HepG2 (cell line): Measurements from ENCODE around the gene RBBP8NL. TPM values are rescaled to one million over a fixed set of nuclear protein-coding genes. Genes with fewer than 3 reads are reported as not detected.

Experiments used
- ATM ChIP-seq: fragments of 450-650 bp; IDR thresholded peaks from 2 replicates; pipeline ENCODE4 v1.7.1; 2017; ENCODE audit warnings: mild to moderate bottlenecking, borderline replicate concordance
- BATF2 ChIP-seq: sonication (generic); formaldehyde crosslinking; IDR thresholded peaks from 2 replicates; pipeline ENCODE4 v1.8.0; 2022; ENCODE audit warnings: mild to moderate bottlenecking, missing genetic modification reagents, moderate library complexity
- BORCS8-MEF2B ChIP-seq: sonication (generic); formaldehyde crosslinking; IDR thresholded peaks from 2 replicates; pipeline ENCODE4 v1.8.0; 2022; ENCODE audit warnings: mild to moderate bottlenecking, missing genetic modification reagents
- CEBPZ ChIP-seq: IDR thresholded peaks from 2 replicates; pipeline ENCODE4 v1.6.1; 2012; ENCODE audit warnings: low read length, improper control_type of control experiment
- CERS6 ChIP-seq: sonication (generic); formaldehyde crosslinking; IDR thresholded peaks from 2 replicates; pipeline ENCODE4 v1.5.0; 2020; ENCODE audit warnings: missing genetic modification reagents
- DNMT1 ChIP-seq: sonication (generic); formaldehyde crosslinking; IDR thresholded peaks from 2 replicates; pipeline ENCODE4 v1.5.1; 2020; ENCODE audit warnings: mild to moderate bottlenecking, missing genetic modification reagents
- GPBP1L1 ChIP-seq: sonication (generic); formaldehyde crosslinking; IDR thresholded peaks from 2 replicates; pipeline ENCODE4 v1.5.0; 2020; ENCODE audit warnings: mild to moderate bottlenecking, missing genetic modification reagents
- HNRNPLL ChIP-seq: fragments of 200-400 bp; formaldehyde crosslinking; IDR thresholded peaks from 2 replicates; pipeline ENCODE4 v1.6.1; 2017; ENCODE audit warnings: mild to moderate bottlenecking, low read depth, low read length; ENCODE audit not compliant: poor library complexity, severe bottlenecking
- IRF9 ChIP-seq: sonication (generic); formaldehyde crosslinking; IDR thresholded peaks from 2 replicates; pipeline ENCODE4 v1.8.0; 2022; ENCODE audit warnings: missing genetic modification reagents, mild to moderate bottlenecking, borderline replicate concordance
- MAZ ChIP-seq, 2 experiments: sonication (generic) in 1 of 2; formaldehyde crosslinking in 1 of 2; IDR thresholded peaks; 2 replicates each; pipeline versions ENCODE4 v1.5.0 to v1.6.1; 2012 to 2020; ENCODE audit warnings: low read depth in 2 of 2, mild to moderate bottlenecking in 2 of 2, borderline replicate concordance in 1 of 2, improper control_type of control experiment in 1 of 2, low read length in 1 of 2, missing genetic modification reagents in 1 of 2, moderate library complexity in 1 of 2
- NCOR1 ChIP-seq: fragments of 200-600 bp; sonication (generic); IDR thresholded peaks from 2 replicates; pipeline ENCODE4 v1.7.0; 2017; ENCODE audit warnings: antibody characterized with exemption, low read length, borderline replicate concordance
- NR0B2 ChIP-seq: sonication (generic); formaldehyde crosslinking; IDR thresholded peaks from 2 replicates; pipeline ENCODE4 v1.4.0; 2020; ENCODE audit warnings: mild to moderate bottlenecking, missing genetic modification reagents
- TP53 ChIP-seq: sonication (generic); formaldehyde crosslinking; conservative IDR thresholded peaks from 2 replicates; pipeline ENCODE4 v1.4.0; 2020; ENCODE audit warnings: missing genetic modification reagents
- ZNF263 ChIP-seq: sonication (generic); formaldehyde crosslinking; IDR thresholded peaks from 2 replicates; pipeline ENCODE4 v1.4.0; 2020; ENCODE audit warnings: missing genetic modification reagents
- ZNF512 ChIP-seq: sonication (generic); formaldehyde crosslinking; IDR thresholded peaks from 2 replicates; pipeline ENCODE4 v1.4.0; 2020; ENCODE audit warnings: mild to moderate bottlenecking, missing genetic modification reagents
- ZNF543 ChIP-seq: sonication (generic); formaldehyde crosslinking; IDR thresholded peaks from 2 replicates; pipeline ENCODE4 v1.4.0; 2020; ENCODE audit warnings: mild to moderate bottlenecking, missing genetic modification reagents
- ZNF570 ChIP-seq: sonication (generic); formaldehyde crosslinking; IDR thresholded peaks from 2 replicates; pipeline ENCODE4 v1.4.0; 2020; ENCODE audit warnings: mild to moderate bottlenecking, missing genetic modification reagents, borderline replicate concordance
- polyA plus RNA-seq, 8 experiments: library from polyadenylated mRNA; depleted of rRNA in 3 of 8; stranded (reverse) in 7 of 8; unstranded in 1 of 8; fragments of >200 nt; fragmentation: Illumina TruSeq in 4 of 8; extraction: Trizol in 4 of 8; gene quantifications; 2 replicates each; pipeline versions ENCODE4 v1.2.1 to v1.2.3, GENCODE V29; 2011 to 2016; ENCODE audit warnings: low read depth in 4 of 8, missing spikeins in 1 of 8, mixed read lengths in 1 of 8; ENCODE audit not compliant: insufficient read depth in 1 of 8
- total RNA-seq, 5 experiments: library from RNA; depleted of rRNA; stranded (reverse); fragments of >200 nt; fragmentation: Illumina TruSeq; extraction: Trizol; gene quantifications; 2 replicates each; pipeline ENCODE4 v1.2.3, GENCODE V29; 2016; ENCODE audit warnings: low read depth in 1 of 5

The RBBP8NL gene
- total and polyA plus RNA-seq, 2 of the 13 experiments (the other 11 are each of a cell fraction or from before 2014, with no cell fraction given), result 0.69 to 0.86 TPM

GRCh38 chr20:62386383-62387218 is 40.7 kb downstream of the RBBP8NL start, which contains the start of gene RPS21 (continued):
- TF ChIP-seq CERS6 (CRISPR knock-in tag) (peak; percentile 51; the same call in 1 of the 2 replicates), ATM (no peak), NR0B2 (CRISPR knock-in tag) (peak; percentile 86), HNRNPLL (peak; percentile 25), MAZ (IDR thresholded peaks at IDR 0.05; ENCODE audit: borderline replicate concordance, low read depth, low read length) (peak; percentile 87), MAZ (CRISPR knock-in tag; IDR thresholded peaks at IDR 0.05; ENCODE audit: low read depth) (peak; percentile 94), ZNF263 (peak; percentile 66; the same call in 1 of the 2 replicates), TP53 (CRISPR knock-in tag) (peak; percentile 79), GPBP1L1 (no peak), BATF2 (CRISPR knock-in tag) (peak; percentile 88), ZNF543 (CRISPR knock-in tag) (peak; percentile 96), DNMT1 (CRISPR knock-in tag) (peak; percentile 73), ZNF570 (CRISPR knock-in tag) (no peak), NCOR1 (no peak), IRF9 (CRISPR knock-in tag) (peak; percentile 93), CEBPZ (no peak), BORCS8-MEF2B (CRISPR knock-in tag) (peak; percentile 91), ZNF512 (CRISPR knock-in tag) (peak; percentile 67; the same call in 1 of the 2 replicates)
